HPDE6-E6E7 (cell line): ENCODE data around the gene SEZ6L2.
"Not testable (repeated sequence)": the region's sequence is repeated elsewhere in the genome, so short reads cannot be mapped to it uniquely, and the experiment has no call there.

Source experiments
- DNase-seq: peaks from one replicate; pipeline ENCODE4 v3.0.0; 2011; ENCODE audit warnings: missing footprints; ENCODE audit errors: extremely low spot score

The SEZ6L2 gene

GRCh38 chr16:29857133-29857760 is 42.1 kb downstream of the SEZ6L2 start:
- DNase-seq, result no peak

GRCh38 chr16:29854520-29855100 is 44.7 kb downstream of the SEZ6L2 start:
- DNase-seq, result no peak

GRCh38 chr16:29852654-29853053 is 46.7 kb downstream of the SEZ6L2 start:
- no peak for DNase-seq

- no peak for DNase-seq
Measured at GRCh38 chr16:29850998-29851397, 48.4 kb downstream of the SEZ6L2 start.

- no peak for DNase-seq
Measured at GRCh38 chr16:29849505-29849904, 49.8 kb downstream of the SEZ6L2 start.

DNA sequence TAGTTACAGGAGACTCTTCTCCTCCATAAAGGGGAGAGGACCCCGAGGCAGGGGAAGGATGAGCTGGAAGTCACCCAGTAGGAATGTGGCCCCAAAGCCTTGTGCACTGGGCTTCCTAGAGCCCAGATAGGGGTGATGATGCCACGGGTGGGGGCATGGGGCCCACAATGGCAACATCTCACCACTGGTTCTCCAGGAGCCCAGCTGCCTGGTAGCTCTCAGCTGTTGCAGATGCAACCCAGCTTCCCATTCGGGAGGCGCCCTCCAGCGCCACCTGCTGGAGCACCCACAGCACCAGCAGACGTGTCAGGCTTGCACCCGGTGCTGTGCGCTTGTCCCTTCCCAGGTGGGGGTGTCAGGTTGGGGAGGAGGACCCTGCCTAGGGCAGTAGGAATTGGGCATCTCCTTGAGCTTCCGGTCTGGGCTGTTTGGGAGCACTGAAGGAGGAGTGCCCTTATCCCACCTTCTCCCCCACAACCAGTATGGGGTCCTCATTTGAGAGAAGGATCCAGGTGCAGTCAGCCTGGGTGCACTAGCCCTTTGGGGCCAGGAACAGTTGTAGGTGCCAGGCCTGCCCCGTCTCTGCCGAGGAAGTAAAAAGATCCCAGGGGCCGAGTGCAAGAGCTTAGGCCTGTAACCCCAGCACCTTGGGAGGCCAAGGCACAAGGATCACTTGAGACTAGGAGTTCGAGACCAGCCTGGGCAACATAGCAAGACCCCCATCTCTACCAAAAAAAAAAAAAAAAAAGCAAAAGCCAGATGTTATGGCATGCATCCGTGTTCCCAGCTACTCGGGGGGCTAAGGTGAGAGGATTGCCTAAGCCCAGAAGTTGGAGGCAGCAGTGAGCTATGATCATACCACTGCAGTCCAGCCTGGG is 50.7 kb downstream of the SEZ6L2 start:
- peak; percentile 54 for DNase-seq

- no peak for DNase-seq
Measured at GRCh38 chr16:29845656-29846055, 53.7 kb downstream of the SEZ6L2 start.

DNA sequence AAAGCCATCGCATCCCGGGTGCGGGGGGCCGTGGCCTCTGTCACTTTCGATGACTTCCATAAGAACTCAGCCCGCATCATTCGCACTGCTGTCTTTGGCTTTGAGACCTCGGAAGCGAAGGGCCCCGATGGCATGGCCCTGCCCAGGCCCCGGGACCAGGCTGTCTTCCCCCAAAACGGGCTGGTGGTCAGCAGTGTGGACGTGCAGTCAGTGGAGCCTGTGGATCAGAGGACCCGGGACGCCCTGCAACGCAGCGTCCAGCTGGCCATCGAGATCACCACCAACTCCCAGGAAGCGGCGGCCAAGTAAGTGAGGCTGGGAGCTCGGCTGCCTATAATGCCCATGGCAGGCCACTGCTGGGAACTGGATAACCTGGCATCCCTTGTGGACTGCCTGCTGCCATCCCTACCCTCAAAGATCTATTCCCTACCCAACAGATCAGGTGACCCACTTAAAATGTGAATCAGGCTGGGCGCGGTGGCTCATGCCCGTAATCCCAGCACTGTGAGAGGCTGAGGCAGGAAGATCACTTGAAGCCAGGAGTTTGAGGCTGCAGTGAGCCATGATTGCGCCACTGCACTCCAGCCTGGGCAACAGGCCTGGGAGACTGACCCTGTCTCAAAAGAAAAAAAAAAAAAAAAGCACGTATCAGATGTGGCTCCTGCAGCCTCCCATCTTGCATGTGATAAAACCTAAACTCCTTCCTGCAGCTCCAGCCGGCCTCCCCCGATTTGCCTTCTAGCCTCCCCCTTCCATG is 54.6 kb downstream of the SEZ6L2 start:
- no peak for DNase-seq

DNA sequence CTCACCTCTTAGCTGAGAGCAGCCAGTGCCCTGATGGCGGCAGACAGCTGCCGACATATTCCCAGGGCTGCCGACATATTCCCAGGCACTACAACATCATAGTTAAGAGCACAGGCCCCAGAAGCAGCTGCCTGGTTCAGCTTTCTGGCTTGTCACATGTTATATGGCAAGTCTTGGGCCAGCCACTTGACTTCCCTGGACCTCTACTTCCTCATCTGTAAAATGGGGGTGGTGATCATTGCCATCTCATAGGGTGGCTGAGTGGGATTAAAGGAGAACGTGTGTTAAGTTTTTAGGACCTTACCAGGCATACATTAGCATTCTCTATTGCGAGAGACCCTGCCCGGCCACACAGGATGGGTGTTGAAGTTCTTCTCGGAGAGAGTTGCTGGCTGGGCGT is 55.4 kb downstream of the SEZ6L2 start:
- DNase-seq, result no peak

- DNase-seq, result no peak
Measured at GRCh38 chr16:29842732-29843346, 56.5 kb downstream of the SEZ6L2 start.

DNA sequence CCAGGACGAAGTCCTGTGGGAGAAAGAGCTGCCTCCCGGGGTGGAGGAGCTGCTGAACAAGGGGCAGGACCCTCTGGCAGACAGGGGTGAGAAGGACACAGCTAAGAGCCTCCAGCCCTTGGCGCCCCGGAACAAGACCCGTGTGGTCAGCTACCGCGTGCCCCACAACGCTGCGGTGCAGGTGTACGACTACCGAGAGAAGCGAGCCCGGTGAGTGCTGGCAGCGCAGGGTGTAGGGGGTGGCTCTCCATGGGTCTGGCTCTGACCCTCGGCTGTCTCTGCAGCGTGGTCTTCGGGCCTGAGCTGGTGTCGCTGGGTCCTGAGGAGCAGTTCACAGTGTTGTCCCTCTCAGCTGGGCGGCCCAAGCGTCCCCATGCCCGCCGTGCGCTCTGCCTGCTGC is 57.7 kb downstream of the SEZ6L2 start:
- no peak for DNase-seq

- DNase-seq, result no peak
Measured at GRCh38 chr16:29840240-29840639, 59.1 kb downstream of the SEZ6L2 start.

- no peak for DNase-seq
Measured at GRCh38 chr16:29839822-29840221, 59.5 kb downstream of the SEZ6L2 start.

DNA sequence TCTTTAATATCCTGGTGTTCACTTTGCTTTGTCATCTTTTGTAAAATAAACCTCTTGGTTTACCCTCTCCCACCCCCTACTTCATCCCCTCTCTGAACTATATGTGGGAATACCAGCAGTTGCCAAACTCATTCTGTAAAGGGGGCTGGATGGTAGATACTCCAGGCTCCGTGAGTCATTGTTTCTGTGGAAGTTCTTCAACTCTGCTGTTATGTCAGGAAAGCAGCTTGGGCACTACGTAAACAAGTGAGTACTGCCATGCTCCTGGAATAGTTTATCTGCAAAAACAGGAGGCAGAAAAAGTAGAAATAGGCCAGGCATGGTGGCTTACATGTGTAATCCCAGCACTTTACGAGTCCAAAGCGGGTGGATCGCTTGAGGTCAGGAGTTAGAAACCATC is 61.5 kb downstream of the SEZ6L2 start:
- DNase-seq, result no peak

GRCh38 chr16:29836623-29837022 is 62.7 kb downstream of the SEZ6L2 start:
- DNase-seq, result no peak

DNA sequence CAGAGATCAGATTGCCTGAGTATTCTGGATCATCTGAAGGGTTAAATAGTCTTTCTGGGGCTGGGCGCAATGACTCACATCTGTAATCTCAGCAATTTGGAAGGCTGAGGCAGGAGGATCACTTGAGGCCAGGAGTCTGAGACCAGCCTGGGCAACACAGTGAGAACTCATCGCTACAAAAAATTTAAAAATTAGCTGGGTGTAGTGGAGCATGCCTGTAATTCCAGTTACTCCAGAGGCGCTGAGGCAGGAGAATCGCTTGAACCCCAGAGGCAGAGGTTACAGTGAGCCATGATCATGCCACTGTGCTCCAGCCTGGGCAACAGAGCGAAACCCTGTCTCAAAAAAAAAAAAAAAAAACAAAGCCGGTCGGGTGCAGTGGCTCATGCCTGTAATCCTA is 63.4 kb downstream of the SEZ6L2 start:
- DNase-seq, result no peak

GRCh38 chr16:29834079-29834478 is 65.3 kb downstream of the SEZ6L2 start:
- no peak for DNase-seq

DNA sequence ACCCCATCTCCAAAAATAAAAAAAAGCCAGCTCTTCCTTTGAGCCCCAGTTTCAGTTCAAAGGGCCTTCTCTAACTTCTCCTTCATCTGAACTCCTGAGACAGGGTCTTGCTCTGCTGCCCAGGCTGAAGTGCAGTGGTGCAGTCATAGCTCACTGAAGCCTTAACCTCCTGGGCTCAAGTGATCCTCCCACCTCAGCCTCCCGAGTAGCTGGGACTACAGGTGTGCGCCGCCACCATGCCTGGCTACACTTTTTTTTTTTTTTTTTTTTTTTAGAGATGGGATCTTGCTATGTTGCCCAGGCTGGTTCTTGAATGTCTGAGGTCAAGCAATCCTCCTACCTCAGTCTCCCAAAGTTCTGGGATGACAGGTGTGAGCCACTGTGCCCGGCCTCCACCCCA is 66.1 kb downstream of the SEZ6L2 start:
- not testable (repeated sequence) for DNase-seq

DNA sequence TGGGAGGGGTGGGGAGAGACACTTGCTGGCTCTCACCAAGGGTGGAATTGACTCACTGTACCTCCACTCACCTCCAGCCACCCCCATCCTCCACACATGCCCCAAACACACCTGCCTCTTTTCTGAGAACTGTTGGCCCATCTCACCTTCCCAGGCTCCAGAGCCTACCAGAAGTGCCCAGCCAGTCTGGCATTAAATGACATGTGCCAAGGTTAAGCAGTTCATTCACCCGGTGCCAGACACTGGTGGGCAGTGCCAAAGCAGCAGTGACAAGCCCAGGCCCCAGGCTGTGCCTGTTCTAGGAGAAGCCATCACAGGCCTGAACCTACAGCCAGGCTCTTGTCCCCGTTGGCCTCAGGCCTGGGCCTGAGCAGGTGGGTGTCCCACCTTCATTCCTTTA is 67.9 kb downstream of the SEZ6L2 start:
- DNase-seq, result no peak

- DNase-seq, result no peak
Measured at GRCh38 chr16:29830774-29831173, 68.6 kb downstream of the SEZ6L2 start.

DNA sequence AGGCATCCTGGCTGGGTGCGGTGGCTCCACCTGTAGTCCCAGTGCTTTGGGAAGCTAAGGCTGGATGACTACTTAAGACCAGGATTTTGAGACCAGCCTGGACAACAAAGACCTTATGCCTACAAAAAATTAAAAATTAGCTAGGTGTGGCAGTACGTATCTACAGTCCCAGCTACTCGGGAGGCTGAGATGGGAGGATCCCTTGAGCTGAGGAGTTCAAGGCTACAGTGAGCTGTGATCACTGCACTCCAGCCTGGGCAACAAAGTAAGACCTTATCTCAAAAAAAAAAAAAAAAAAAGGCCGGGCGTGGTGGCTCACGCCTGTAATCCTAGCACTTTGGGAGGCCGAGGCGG is 73.0 kb downstream of the SEZ6L2 start:
- no peak for DNase-seq
